H1 (cell line): ENCODE data around the gene TMEM72.

Experiments
- CEBPB ChIP-seq: IDR thresholded peaks from 2 replicates; pipeline ENCODE4 v1.6.1; 2012; ENCODE audit warnings: low read depth, low read length
- CTCF ChIP-seq, 3 experiments: IDR thresholded peaks; 1 replicate in 2 of 3; 2 replicates in 1 of 3; pipeline versions ENCODE4 v1.5.1 to v1.6.1; 2011; ENCODE audit warnings: low read length in 3 of 3, mild to moderate bottlenecking in 3 of 3, inconsistent platforms in 2 of 3, low read depth in 1 of 3, moderate library complexity in 1 of 3; ENCODE audit not compliant: insufficient read depth in 1 of 3; ENCODE audit errors: control extremely low read depth in 1 of 3
- EZH2 ChIP-seq: fragments of 200-600 bp; sonication (generic); IDR thresholded peaks from 2 replicates; pipeline ENCODE4 v1.7.1; 2012; ENCODE audit warnings: low read depth, mild to moderate bottlenecking, moderate library complexity, low read length, inconsistent platforms; ENCODE audit not compliant: severe bottlenecking
- JUND ChIP-seq: IDR thresholded peaks from 2 replicates; pipeline ENCODE4 v1.6.1; 2011; ENCODE audit warnings: mild to moderate bottlenecking, improper control_type of control experiment, low read length
- KDM1A ChIP-seq: fragments of 200-600, 300-600 bp; sonication (generic); IDR thresholded peaks from 2 replicates; pipeline ENCODE4 v1.7.1; 2016; ENCODE audit warnings: mild to moderate bottlenecking, low read length, borderline replicate concordance
- NRF1 ChIP-seq: IDR thresholded peaks from 2 replicates; pipeline ENCODE4 v1.6.1; 2011; ENCODE audit warnings: mild to moderate bottlenecking, low read depth, low read length, improper control_type of control experiment
- SP4 ChIP-seq: IDR thresholded peaks from 2 replicates; pipeline ENCODE4 v1.6.1; 2012; ENCODE audit warnings: low read length, inconsistent platforms

DNA sequence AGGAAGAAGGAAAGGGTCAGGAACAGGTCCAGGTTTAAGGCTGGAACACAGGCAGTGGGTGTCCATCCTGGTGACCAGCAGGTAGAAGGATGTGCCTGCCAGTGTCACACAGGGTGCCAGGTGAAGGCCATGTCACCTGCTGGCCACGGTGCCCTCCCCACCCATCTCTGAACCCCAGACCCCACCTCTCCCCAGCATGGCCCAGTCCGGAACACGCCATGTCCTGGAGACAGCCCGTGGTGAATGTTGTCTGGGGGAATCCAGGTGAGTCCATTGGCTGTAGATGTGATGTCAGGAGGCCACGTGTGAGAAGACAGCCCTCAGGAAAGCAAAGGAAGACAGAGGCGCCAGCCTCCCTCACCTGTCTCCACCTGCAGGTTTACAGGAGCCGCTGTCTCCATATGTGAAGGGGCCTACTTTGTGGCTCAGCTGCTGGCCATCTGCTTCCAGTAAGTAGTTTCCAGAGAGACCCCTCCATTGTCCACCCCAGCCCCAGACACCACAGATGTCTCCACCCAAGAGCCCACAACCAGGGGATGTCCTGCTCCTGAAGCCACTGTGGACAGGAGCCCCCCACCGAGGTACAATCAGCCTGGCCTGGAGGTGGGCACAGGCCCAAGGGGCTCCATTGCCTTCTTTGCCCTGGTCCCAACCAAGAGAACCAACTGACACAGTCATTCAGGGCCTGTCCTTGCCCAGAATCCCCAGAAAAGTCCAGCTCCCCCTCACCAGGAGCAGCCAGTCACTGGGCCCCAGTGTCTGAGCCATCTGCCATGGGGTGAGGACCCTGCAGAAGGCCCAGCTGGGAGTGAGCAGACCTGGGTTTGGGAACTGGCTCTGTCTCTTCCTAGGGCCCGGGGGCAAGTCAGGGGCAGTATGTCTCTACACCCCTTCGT is 20.7 kb downstream of the TMEM72 start:
- TF ChIP-seq CTCF (IDR thresholded peaks at IDR 0.05; ENCODE audit: control extremely low read depth in 1 of 3, insufficient read depth in 1 of 3, low read depth in 1 of 3, low read length in 3 of 3) (no peak), SP4 (no peak), KDM1A (no peak), CEBPB (no peak), JUND (no peak), EZH2 (no peak), NRF1 (no peak)
